OCI-LY1 (cell line): ENCODE measurements around the gene BOC.

Experiments used
- EZH2 ChIP-seq: fragments of 200-600 bp; sonication (generic), shearing (Covaris generic); IDR thresholded peaks from 2 replicates; pipeline ENCODE4 v1.8.0; 2017; ENCODE audit warnings: borderline replicate concordance, mixed run types, mild to moderate bottlenecking, antibody characterized with exemption, low read length, moderate library complexity, mixed read lengths
- TF ChIP-seq, protein P1 (sequence below): fragments of 200-600 bp; sonication (generic), shearing (Covaris generic); IDR thresholded peaks from 2 replicates; pipeline ENCODE4 v1.5.1; 2017; ENCODE audit warnings: mild to moderate bottlenecking, antibody characterized with exemption, low read length, moderate library complexity, mixed read lengths

DNA sequence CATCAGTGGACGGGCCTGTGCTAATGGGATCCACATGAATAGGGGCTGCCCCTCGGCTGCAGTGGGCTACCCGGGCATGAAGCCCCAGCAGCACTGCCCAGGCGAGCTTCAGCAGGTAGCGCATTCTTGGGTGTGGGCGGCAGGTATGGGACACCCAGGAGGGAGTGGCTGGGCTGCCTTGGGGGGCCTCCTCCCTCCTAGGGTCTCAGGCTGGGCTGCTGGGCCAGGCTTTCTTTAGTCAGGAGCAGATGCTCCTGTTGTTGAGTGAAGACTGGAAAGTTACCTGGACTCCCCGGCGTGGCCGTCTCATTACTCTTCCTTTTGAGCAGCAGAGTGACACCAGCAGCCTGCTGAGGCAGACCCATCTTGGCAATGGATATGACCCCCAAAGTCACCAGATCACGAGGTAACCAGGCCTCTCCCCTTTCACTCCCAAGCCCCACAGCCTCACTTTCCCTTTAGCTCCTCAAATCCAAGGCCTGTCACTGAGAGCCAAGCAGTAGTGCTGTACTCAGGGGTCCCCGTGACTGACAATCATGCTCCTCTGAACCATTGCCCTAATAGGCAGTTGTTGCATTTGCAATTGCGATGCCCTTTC is 73.2 kb downstream of the BOC start:
- TF ChIP-seq, protein P1, sequence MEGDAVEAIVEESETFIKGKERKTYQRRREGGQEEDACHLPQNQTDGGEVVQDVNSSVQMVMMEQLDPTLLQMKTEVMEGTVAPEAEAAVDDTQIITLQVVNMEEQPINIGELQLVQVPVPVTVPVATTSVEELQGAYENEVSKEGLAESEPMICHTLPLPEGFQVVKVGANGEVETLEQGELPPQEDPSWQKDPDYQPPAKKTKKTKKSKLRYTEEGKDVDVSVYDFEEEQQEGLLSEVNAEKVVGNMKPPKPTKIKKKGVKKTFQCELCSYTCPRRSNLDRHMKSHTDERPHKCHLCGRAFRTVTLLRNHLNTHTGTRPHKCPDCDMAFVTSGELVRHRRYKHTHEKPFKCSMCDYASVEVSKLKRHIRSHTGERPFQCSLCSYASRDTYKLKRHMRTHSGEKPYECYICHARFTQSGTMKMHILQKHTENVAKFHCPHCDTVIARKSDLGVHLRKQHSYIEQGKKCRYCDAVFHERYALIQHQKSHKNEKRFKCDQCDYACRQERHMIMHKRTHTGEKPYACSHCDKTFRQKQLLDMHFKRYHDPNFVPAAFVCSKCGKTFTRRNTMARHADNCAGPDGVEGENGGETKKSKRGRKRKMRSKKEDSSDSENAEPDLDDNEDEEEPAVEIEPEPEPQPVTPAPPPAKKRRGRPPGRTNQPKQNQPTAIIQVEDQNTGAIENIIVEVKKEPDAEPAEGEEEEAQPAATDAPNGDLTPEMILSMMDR = no peak
- TF ChIP-seq EZH2 = no peak
